ENCODE data around the gene DDX1. TPM values are rescaled to one million over a fixed set of nuclear protein-coding genes. Genes with fewer than 3 reads are reported as not detected.

The DDX1 gene
- polyA plus RNA-seq, 1 donor (not counting 4 experiments of a cell fraction or from before 2014, with no cell fraction given): 140 TPM

DNA sequence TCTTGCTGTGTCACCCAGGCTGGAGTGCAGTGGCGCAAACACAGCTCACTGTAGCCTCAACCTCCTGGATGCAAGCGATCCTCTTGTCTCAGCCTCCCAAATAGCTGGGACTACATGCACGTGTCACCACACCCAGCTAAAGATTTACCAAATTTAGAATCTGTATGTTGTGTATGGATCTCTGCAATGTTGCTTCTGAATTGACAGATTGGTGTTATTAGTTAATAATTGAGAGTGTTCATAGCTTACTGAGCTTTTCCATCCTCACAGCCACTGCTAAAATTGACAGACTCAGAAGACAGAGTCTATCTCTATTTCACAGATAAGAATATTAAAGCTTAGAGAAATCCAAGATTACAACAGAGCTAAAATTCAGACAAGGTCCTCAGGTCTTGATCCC is 26.3 kb upstream of the DDX1 start:
- no peak for FAIRE-seq
- no peaks in the 10 kb centered on the region for H4K20me1 ChIP-seq (ENCODE audit: control insufficient read depth, extremely low read depth, insufficient read depth, low read length)
- H3K36me3 ChIP-seq (ENCODE audit: control insufficient read depth in 2 of 2, extremely low read depth in 1 of 2, insufficient read depth in 2 of 2, low read length in 2 of 2): no peaks in the 10 kb centered on the region
- H3K4me2 ChIP-seq (ENCODE audit: control insufficient read depth, extremely low read depth, insufficient read depth, low read depth, low read length): no peak overlapping the region
- H3K9ac ChIP-seq (ENCODE audit: control insufficient read depth, extremely low read depth, insufficient read depth, low read length): no peak overlapping the region
- H3K9me3 ChIP-seq (ENCODE audit: control insufficient read depth, low read depth, low read length): no peaks in the 10 kb centered on the region
- TF ChIP-seq, protein P1, sequence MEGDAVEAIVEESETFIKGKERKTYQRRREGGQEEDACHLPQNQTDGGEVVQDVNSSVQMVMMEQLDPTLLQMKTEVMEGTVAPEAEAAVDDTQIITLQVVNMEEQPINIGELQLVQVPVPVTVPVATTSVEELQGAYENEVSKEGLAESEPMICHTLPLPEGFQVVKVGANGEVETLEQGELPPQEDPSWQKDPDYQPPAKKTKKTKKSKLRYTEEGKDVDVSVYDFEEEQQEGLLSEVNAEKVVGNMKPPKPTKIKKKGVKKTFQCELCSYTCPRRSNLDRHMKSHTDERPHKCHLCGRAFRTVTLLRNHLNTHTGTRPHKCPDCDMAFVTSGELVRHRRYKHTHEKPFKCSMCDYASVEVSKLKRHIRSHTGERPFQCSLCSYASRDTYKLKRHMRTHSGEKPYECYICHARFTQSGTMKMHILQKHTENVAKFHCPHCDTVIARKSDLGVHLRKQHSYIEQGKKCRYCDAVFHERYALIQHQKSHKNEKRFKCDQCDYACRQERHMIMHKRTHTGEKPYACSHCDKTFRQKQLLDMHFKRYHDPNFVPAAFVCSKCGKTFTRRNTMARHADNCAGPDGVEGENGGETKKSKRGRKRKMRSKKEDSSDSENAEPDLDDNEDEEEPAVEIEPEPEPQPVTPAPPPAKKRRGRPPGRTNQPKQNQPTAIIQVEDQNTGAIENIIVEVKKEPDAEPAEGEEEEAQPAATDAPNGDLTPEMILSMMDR (optimal IDR thresholded peaks at IDR 0.05 in 1 of 3, IDR thresholded peaks at IDR 0.05 in 1 of 3, conservative IDR thresholded peaks at IDR 0.05 in 1 of 3; ENCODE audit: extremely low read depth in 1 of 3, insufficient read depth in 2 of 3, low read length in 3 of 3): no peak
- TF ChIP-seq EZH2 (IDR thresholded peaks at IDR 0.05; ENCODE audit: low read length): no peak
- no peak overlapping the region for H3K27ac ChIP-seq (ENCODE audit: control insufficient read depth, insufficient read depth, low read length)
- dilution Hi-C loops (cut with MboI; ENCODE audit: extremely low pct_ligation_motif_present, low sequenced_read_pairs): no loop called here
- peaks cover 7% of the 10 kb centered on the region for H3K79me2 ChIP-seq (ENCODE audit: control insufficient read depth, insufficient read depth, low read length)
- no peak overlapping the region for H2AFZ ChIP-seq (ENCODE audit: control insufficient read depth, low read length)
- H3K9me1 ChIP-seq (ENCODE audit: control insufficient read depth, extremely low read depth, insufficient read depth, low read length): no peaks in the 10 kb centered on the region
- H3K27me3 ChIP-seq (ENCODE audit: control insufficient read depth, extremely low read depth, insufficient read depth, low read length): no peaks in the 10 kb centered on the region
- DNase-seq (ENCODE audit: low read depth, low spot score): no peak
- H3K4me3 ChIP-seq (ENCODE audit: control insufficient read depth in 2 of 3, extremely low read depth in 1 of 3, insufficient read depth in 2 of 3, low read depth in 1 of 3, low read length in 3 of 3): no peak overlapping the region
- H3K4me1 ChIP-seq (ENCODE audit: control insufficient read depth, extremely low read depth, insufficient read depth, low read length): peaks cover 4% of the 10 kb centered on the region

DNA sequence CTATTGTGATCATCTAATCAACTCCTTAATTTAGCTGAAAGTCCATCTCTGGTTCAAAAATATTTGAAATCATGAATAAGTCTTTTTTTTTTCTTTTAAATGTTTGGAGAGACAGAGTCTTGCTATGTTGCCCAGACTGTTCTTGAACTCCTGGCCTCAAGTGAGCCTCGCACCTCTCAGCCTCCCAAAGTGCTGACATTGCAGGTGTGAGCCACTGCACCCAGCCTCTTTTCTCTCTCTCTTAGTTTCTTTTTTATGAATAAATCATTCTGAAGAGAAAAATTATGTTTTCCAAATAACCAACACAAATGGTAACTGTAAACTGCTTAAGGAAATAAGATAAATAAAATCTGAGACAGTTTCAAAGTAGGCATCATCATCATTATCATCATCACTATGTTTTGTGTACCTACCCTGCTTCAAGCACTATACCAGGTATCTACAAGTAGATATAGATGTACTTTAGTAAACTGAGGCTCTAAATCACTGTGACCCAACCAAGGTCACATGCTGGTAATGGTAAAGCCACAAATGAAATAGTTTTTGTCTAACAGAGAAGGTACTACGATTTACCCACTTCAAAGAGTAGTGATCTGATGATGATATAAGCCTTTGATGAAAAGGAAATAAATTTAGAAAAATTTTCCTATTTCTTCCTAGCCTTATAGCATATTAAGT is 25.5 kb upstream of the DDX1 start:
- DNase-seq (ENCODE audit: low read depth, low spot score) (no peak), FAIRE-seq (no peak)
- Histone ChIP-seq H3K4me3 (ENCODE audit: control insufficient read depth in 2 of 3, extremely low read depth in 1 of 3, insufficient read depth in 2 of 3, low read depth in 1 of 3, low read length in 3 of 3) (no peak overlapping the region), H2AFZ (ENCODE audit: control insufficient read depth, low read length) (no peak overlapping the region), H3K4me1 (ENCODE audit: control insufficient read depth, extremely low read depth, insufficient read depth, low read length) (peaks cover 4% of the 10 kb centered on the region), H3K79me2 (ENCODE audit: control insufficient read depth, insufficient read depth, low read length) (no peaks in the 10 kb centered on the region), H3K9me1 (ENCODE audit: control insufficient read depth, extremely low read depth, insufficient read depth, low read length) (no peaks in the 10 kb centered on the region), H3K9me3 (ENCODE audit: control insufficient read depth, low read depth, low read length) (no peaks in the 10 kb centered on the region), H3K4me2 (ENCODE audit: control insufficient read depth, extremely low read depth, insufficient read depth, low read depth, low read length) (no peak overlapping the region), H3K27ac (ENCODE audit: control insufficient read depth, insufficient read depth, low read length) (no peak overlapping the region), H3K36me3 (ENCODE audit: control insufficient read depth in 2 of 2, extremely low read depth in 1 of 2, insufficient read depth in 2 of 2, low read length in 2 of 2) (no peaks in the 10 kb centered on the region), H4K20me1 (ENCODE audit: control insufficient read depth, extremely low read depth, insufficient read depth, low read length) (no peaks in the 10 kb centered on the region), H3K9ac (ENCODE audit: control insufficient read depth, extremely low read depth, insufficient read depth, low read length) (no peak overlapping the region), H3K27me3 (ENCODE audit: control insufficient read depth, extremely low read depth, insufficient read depth, low read length) (no peaks in the 10 kb centered on the region)
- TF ChIP-seq, protein P1 (optimal IDR thresholded peaks at IDR 0.05 in 1 of 3, IDR thresholded peaks at IDR 0.05 in 1 of 3, conservative IDR thresholded peaks at IDR 0.05 in 1 of 3; ENCODE audit: extremely low read depth in 1 of 3, insufficient read depth in 2 of 3, low read length in 3 of 3): no peak
- no peak for TF ChIP-seq EZH2 (IDR thresholded peaks at IDR 0.05; ENCODE audit: low read length)
- dilution Hi-C loops (cut with MboI; ENCODE audit: extremely low pct_ligation_motif_present, low sequenced_read_pairs): no loop called here

Data from keratinocyte (primary cell).